ENCODE results near the gene RITA1. TPM values are rescaled to one million over a fixed set of nuclear protein-coding genes. Genes with fewer than 3 reads are reported as not detected.

Gene RITA1
- total RNA-seq, 1 donor from 2014 or later: 19.5 TPM

DNA sequence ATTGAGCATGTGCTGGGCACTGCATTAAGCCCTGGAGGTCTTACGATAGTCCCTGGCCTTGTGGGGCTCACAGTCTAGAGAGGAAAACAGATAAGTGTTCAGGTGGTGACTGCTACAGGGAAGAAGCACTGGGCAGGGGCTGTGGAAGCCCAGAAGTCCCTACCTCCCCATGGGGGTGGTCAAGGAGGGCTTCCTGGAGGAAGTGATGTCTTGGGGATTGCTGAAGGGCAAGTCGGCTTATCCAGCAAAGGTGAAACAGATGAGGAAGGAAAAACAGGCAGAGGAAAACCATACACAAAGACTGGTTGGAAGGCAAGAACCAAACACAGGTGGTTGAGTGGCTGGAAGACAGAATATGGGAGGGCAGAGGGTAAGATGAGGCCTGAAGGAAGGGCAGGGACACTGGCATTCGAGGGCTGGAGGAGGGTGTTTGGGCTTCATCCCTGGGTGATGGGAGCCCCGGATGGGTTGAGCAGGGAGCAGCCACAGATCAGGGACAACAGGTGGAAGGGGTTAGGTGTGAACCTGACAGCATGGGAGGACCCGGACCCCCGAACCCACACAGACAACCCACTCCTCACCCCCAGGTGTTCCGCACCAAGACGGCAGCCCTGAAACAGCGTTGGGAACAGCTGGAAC lies 33.2 kb upstream of the RITA1 start:
- DNase-seq: no peak
- no peak for ATAC-seq
- intact Hi-C loops (cut with micrococcal nuclease): loop anchor here (10.0 kb wide), 1 partner anchor 108 kb away; no protein-coding TSS in a partner anchor

DNA sequence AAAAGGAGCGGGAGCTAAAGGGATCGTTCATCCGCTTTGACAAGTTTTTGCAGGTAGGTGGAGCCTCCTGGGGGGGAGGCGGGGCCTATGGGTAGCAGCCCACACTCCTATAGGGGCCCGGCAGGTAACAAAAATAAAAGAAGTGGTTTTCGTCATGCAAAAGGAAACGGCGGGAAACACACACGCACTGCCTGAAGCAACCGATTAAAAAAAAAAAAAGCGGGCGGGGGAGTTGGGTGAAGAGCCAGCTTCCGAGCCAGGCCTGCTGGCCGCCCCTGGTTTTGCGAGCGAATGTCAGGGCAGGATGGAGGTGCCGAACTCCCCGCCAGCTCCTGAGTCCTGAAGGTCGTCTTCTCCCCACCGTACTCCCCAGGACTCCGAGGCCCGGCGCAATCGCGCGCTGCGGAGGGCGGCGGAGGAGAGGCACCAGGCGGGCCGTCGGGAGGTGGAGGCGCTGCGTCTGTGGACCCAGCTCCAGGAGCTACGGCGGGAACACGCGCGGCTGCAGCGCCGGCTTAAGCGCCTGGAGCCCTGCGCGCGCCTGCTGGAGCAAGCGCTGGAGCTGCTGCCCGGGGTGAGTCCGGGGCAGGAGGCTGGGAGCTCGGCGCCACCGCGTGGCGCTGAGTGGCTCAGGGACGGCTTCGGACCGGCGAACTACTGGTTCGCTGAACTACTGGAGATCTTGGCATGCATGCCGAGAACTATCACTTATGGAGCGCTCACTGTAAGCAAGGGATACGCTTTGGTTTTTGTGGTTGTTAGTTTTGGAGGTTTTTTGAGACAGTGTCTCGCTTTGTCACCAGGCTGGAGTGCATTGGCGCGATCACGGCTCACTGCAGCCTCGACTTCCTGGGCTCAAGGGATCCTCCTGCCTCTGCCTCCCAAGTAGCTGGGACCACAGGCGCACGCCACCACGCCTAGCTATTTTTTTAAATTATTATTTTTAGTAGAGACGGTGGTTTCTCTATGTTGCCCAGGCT lies 32.4 kb upstream of the RITA1 start:
- ATAC-seq: peak; percentile 90
- intact Hi-C loops (cut with micrococcal nuclease): loop anchor here (10.0 kb wide), 1 partner anchor 108 kb away; no protein-coding TSS in a partner anchor

DNA sequence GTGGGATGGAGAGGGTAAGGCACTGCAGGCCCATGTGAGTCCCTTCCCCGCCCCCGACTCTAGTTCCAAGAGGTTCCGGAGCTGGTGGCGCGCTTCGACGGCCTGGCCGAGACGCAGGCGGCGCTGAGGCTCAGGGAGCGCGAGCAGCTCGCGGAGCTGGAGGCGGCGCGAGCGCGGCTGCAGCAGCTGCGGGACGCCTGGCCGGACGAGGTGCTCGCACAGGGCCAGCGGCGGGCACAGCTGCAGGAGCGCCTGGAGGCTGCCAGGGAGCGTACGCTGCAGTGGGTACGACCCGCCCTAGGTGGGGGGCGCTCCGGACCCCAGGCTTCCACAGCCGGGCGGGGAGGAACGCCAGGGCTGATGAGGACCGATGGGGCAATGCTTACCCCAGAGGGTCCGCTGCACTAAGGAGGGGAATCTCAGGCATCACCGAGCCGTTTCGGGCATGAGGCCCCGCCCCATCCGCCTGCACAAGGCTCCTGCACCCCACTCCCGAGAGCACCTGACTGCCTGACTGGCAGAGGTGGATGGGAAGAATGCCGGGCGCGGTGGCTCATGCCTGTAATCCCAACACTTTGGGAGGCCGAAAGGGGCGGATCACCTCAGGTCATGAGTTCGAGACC lies 31.1 kb upstream of the RITA1 start:
- intact Hi-C loops (cut with micrococcal nuclease): loop anchor here (10.0 kb wide), 1 partner anchor 110 kb away; no protein-coding TSS in a partner anchor
- ATAC-seq (peak; percentile 11), DNase-seq (no peak)

More for the DNA sequence above, 32.4 kb upstream of the RITA1 start:
- peak; percentile 84 for DNase-seq

DNA sequence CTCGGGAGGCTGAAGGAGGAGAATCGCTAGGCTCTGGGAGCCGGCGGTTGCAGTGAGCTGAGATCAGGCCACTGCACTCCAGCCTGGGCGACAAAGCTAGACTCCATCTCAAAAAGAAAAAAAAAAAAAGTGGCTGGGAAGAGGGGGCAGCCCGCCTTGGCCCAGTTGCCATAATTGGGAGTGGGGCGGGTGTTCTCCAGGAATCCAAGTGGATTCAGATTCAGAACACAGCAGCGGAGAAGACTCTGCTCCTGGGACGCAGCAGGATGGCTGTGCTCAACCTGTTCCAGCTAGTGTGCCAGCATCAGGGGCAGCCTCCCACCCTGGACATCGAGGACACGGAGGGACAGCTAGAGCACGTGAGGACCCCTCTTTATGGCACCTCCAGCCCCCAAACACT lies 30.5 kb upstream of the RITA1 start:
- ATAC-seq (no peak), DNase-seq (no peak)
- intact Hi-C loops (cut with micrococcal nuclease): loop anchor here (10.0 kb wide), 1 partner anchor 110 kb away; no protein-coding TSS in a partner anchor

DNA sequence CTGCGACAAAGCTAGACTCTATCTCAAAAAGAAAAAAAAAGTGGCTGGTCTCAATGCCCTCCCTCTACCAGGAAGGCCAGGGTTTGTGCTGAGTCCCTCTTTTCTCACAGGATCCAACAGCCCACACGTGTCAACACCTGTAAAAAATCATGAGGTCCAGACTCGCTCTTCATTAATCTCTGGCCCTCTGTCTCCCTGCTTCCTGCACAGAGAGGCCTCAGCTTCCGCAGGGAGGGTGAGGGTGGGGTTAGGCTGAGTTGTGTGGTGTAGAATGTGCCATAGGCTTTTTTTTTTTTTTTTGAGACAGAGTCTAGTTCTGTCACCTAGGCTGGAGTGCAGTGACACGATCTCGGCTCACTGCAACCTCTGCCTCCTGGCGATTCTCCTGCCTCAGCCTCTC lies 29.9 kb upstream of the RITA1 start:
- no peak for ATAC-seq
- intact Hi-C loops (cut with micrococcal nuclease): loop anchor here (10.0 kb wide), 1 partner anchor 111 kb away; no protein-coding TSS in a partner anchor
- no peak for DNase-seq

DNA sequence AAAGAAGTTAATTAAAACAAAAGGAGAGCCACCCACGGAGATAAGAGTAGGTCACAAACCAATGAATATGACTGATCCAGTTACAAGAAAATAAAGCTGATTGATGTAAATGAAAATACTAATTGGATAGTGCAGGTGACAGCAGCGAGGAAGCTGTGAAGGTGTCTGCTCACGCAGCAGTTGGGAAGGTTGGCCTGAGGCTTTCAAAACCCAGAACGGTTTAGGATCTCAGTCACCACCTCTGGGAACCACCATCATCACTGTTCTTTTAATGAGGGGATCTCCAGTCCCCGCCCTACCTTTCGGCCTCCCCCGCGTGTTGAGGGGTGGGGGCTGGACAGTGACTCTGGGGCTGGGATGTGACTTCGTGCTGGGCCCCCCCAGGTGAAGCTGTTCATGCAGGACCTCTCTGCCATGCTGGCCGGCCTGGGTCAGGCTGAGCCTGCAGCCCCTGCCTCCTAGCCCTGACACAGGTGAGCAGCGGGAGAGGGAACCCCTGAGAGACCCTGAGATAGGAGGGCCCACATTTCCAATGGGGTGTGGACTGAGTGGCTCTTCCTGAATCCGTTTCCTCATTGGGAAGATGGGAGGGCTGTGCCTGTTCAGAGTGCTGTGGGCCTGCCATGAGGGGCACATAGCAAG lies 28.2 kb upstream of the RITA1 start:
- intact Hi-C loops (cut with micrococcal nuclease): loop anchor here (10.0 kb wide), 1 partner anchor 113 kb away; no protein-coding TSS in a partner anchor
- DNase-seq: no peak

DNA sequence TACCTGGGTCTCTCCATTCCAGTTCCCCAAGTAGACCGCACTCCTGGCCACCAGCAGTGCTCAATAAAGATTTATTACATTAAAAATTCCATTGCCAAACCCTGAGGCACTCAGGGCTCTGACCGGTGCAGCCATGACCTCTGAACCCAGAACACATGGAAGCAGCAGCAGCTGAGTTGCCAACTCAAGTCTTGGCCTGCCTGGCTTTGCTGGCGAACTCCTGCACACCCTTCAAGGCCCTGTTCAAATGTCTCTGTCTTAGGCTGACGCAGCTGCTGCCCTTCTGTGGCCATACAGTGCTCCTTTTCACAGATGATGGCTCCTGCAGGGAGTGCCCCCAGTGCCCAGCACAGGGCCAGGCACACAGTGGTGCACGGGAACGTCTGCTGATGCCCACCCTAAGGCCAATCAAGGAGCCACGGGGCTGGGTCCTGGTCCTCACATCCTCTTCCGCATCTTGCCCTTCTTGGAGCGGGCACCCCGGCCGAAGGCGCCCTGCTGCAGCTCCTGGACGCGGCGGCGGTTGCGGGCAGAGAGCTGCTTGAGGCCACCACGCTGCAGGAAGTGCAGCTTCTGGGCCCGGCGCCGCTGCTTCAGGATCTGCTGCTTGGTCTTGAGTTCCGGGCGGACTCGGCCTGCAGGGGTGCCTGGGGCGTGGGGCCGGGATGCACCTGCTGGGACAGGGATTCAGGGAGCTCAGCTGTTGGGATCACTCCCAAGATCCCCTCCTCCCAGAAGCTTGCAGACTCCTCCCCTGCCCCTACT lies 26.9 kb upstream of the RITA1 start:
- DNase-seq (no peak), ATAC-seq (no peak)
- intact Hi-C loops (cut with micrococcal nuclease): loop anchor here (10.0 kb wide), 1 partner anchor 114 kb away; no protein-coding TSS in a partner anchor

More for the DNA sequence above, 28.2 kb upstream of the RITA1 start:
- ATAC-seq: no peak

DNA sequence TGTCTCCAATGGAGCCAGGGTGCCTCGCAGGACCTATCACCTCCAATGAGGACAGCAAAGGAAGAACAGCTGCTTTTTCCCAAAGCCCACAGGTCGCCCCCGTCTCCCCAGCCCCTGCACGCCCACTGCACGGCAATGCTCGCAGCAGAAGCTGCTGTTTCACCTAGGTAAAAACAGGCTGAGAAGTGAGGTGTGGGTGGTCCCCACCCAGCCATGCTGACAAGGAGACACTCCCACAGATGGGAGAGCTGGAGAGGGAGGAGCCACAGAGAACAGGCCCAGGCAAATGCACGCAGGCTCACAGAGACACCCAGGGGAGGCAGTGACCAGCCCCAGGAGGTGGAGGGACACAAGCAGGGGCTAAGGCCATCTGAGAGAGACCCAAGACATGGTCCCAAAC lies 25.6 kb upstream of the RITA1 start:
- ATAC-seq (no peak), DNase-seq (no peak)
- intact Hi-C loops (cut with micrococcal nuclease): loop anchor here (10.0 kb wide), 1 partner anchor 115 kb away; no protein-coding TSS in a partner anchor

DNA sequence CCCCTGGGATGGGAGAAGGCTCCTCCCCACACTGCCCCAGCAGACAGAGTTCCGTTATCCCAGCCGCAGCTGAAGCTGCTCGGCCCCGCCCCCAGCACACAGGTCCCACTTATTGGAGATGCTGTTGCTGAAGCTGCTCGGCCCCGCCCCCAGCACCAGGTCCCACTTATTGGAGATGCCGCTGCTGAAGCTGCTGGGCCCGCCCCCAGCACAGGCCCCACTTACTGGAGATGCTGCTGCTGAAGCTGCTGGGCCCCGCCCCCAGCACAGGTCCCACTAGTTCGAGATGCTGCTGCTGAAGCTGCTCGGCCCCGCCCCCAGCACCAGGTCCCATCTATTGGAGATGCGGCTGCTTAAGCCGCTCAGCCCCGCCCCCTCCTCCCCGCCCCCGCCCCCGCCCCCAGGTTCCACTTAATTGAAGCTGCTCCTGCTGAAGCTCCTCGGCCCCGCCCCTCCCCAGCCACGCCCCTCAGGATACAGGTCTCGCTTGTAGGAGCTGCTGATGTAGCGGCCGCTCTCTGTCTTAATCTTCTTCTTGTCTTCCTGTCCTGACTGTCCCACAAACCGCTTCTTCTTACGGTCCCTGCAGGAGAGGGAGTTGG lies 24.0 kb upstream of the RITA1 start:
- intact Hi-C loops (cut with micrococcal nuclease): no loop called here
- ATAC-seq (no peak), DNase-seq (no peak)

DNA sequence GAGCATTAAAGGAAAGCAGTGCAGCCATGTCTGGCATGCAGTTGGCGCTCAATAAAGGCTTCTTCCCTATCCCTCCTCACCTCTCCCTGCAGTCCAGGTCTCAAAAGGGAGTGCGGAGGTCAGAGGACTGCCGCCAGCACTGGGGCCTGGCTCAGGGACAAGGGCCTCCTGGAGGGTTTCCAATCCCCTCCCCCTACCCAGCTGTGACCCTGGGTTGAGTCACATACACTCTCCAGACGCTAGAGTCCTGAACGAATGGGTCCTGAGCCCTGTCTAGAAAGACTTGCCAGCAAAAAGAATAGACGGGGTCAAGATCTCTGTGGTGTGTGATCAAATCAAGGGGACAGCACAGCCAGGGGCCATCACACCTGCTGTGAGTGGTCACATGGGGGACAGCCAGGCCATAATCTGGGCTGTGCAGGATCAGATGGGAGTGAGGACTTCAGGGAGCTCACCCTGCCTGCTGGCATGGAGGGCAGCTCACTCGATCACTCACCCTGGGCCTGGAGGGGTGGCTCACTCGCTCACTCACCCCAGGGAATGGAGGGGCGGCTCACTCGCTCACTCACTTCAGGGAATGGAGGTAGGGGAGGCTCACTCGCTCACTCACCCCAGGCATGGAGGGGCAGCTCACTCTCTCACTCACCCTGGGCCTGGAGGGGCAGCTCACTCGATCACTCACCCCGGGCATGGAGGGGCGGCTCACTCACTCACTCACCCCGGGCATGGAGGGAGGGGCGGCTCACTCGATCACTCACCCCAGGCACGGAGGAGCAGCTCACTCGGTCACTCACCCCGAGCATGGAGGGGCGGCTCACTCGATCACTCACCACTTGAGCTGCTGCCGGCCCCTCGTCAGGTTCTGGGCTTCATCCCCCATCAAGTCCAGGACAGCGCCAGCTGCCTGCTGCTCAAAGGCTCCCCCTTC lies 23.2 kb upstream of the RITA1 start:
- DNase-seq (no peak), ATAC-seq (peak; percentile 65)
- intact Hi-C loops (cut with micrococcal nuclease): no loop called here

DNA sequence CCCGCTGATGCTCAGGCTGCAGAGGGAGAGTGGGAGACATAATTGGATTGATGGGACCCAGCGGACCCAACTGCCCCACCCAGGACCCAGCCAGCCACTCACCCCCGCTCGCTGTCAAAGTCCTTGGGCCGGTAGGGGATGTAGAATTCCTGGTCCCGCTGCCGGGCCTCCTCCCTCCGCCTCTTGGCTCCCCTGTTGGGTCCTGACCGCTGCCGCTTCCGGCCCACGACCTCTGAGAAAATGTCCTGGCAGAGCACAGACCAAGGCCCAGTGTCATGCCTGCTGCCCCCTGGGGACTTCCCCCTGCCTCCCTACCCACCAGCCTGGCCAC lies 22.5 kb upstream of the RITA1 start:
- intact Hi-C loops (cut with micrococcal nuclease): no loop called here
- DNase-seq (no peak), ATAC-seq (no peak)

DNA sequence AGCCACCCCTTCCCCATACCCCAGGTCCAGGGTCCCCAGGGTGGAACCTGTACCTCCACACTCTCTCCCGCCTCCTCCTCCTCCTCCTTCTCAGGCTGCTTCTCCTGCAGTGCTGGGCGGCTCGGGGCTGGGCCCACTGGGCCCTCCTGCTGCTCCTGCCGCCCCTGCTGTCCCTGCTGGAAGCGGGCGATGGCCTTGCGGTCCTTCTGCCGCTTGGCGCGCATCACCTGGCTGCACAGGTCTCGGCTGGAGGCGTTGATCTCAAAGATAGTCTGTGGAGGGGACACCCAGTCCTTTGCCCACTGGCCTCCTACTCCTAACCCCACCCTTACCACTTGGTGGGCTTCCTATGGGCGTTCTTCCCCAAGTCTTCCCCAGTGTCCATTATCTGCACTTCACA lies 21.5 kb upstream of the RITA1 start:
- ATAC-seq (no peak), DNase-seq (no peak)
- intact Hi-C loops (cut with micrococcal nuclease): no loop called here

DNA sequence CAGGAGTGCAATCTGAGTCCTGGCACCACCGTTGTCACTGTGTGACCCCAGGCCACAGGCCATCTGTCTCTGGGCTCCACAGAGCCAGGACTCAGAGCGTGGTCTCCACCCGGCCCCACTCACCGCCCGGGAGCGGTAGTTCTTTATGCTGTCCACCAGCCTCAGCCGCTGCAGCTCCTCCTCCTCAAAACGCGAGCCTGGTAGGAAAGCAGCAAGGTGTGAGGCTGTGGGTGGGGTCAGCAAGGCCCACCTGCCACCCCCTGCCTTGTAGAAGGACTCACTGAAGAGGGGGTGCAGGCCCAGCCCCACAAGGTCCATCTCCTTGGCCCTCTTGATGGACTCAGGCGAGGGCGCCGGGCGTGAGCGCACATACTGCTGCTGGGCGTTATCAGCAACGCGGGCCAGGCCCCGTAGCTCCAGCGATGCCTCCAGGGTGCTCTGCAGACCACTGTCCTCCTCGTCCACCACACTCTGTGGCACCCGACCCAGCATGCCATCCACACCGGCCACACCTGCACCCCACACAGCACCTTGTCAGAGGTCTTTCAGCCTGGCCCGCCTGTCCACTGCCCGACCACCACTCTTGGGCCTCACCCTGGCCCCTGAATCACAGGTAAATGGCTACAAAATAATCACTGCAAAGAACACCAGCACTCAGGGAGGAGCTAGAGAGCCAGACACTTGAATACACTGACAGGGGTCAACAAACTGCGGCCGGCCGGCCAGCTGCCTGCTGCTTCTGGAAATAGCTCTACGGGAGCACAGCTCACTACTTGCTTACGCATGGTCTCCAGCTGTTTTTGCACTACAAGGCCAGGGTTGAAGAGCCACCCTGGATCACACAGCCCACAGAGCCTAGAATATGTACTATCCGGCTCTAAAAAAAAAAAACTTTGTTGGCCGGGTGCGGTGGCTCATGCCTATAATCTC lies 19.7 kb upstream of the RITA1 start:
- ATAC-seq: no peak
- no peak for DNase-seq

DNA sequence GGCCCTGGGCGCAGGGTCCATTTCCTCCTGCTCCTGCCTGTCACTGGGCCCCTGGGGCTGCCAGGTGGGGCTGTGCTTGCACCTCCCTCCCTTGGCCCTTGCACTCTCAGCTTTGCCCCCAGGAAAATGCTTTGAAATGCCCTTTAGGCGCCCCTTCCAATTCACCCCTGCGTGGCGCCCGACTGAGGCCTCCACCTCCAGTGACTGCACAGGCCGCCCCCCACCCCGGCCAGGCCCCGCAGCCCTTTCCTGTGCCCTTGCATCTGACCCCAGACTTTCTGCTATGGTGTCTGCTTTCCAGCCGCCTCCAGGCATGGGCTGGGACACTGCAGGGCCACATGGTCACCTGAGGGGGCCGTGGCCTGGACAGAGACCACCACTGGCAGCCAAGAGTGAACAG lies 17.7 kb upstream of the RITA1 start:
- no peak for DNase-seq
- ATAC-seq: no peak
- intact Hi-C loops (cut with micrococcal nuclease): no loop called here

More for the DNA sequence above, 19.7 kb upstream of the RITA1 start:
- intact Hi-C loops (cut with micrococcal nuclease): no loop called here

DNA sequence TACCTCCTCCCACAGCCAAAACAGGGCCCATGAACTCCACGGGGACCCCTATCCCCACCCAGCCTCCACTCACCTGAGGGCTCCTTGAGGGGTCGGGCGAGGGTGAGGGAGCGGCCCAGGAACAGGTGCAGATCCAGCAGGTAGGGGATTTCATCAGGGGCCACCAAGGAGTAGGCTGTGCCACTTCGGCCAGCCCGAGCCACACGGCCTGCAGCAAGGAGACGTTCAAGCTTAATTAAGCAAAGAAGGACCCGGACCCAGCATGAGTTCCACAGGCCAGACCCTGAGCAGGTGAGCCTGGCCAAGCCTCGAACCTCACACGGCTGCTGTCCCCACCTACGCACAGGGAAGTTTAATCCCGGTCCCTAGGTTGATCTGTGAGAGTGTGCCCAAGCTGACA lies 15.8 kb upstream of the RITA1 start:
- DNase-seq (no peak), ATAC-seq (no peak)
- intact Hi-C loops (cut with micrococcal nuclease): no loop called here

DNA sequence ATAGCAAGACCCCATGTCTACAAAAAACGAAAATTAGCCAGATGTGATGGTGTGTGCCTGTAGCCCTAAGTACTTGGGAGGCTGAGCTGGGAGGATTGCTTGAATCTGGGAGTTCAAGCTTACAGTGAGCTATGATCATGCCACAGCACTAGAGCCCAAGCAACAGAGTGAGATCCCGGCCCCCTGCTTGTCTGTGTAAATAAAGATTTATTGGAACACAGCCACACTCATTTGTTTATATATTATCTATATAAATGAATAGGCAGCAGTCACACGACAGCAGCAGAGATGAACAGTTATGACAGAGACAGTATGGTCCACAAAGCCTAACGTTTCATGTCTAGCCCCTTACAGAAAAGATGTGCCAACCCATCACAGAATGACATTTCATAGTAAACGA lies 15.1 kb upstream of the RITA1 start:
- no peak for ATAC-seq
- intact Hi-C loops (cut with micrococcal nuclease): no loop called here
- no peak for DNase-seq

All from left ventricle myocardium superior (tissue), 1 donor.